A549 (cell line): Measurements from ENCODE around the gene RUBCN.

ENCODE experiments used
- BHLHE40 ChIP-seq: IDR thresholded peaks from 2 replicates; pipeline ENCODE4 v1.6.1; 2012; ENCODE audit warnings: low read depth, low read length, inconsistent platforms
- CEBPB ChIP-seq, 2 experiments: fragments of >200 bp in 1 of 2; sonication (Bioruptor Twin) in 1 of 2; formaldehyde crosslinking in 1 of 2; IDR thresholded peaks; 2 replicates each; pipeline ENCODE4 v1.6.1; 2012 to 2016
- CHD4 ChIP-seq: fragments of 200-600 bp; sonication (generic); IDR thresholded peaks from 2 replicates; pipeline ENCODE4 v1.6.1; 2016; ENCODE audit warnings: antibody characterized with exemption, mild to moderate bottlenecking, borderline replicate concordance
- EP300 ChIP-seq, 2 experiments: fragments of >200 bp; sonication (Bioruptor Twin); formaldehyde crosslinking; IDR thresholded peaks; 2 replicates in 1 of 2; 3 replicates in 1 of 2; pipeline ENCODE4 v1.6.1; 2016 to 2017
- MAFK ChIP-seq: fragments of 450-650 bp; IDR thresholded peaks from 2 replicates; pipeline ENCODE4 v1.6.1; 2014; ENCODE audit not compliant: partially characterized antibody
- MAZ ChIP-seq: fragments of 150-350 bp; IDR thresholded peaks from 2 replicates; pipeline ENCODE4 v1.6.1; 2014; ENCODE audit warnings: antibody characterized with exemption, low read depth, low read length, borderline replicate concordance
- POLR2A ChIP-seq: IDR thresholded peaks from 2 replicates; pipeline ENCODE4 v1.6.1; 2012; ENCODE audit warnings: mild to moderate bottlenecking, low read length
- SREBF2 ChIP-seq: fragments of 450-650 bp; IDR thresholded peaks from 2 replicates; pipeline ENCODE4 v1.6.1; 2014; ENCODE audit warnings: mild to moderate bottlenecking, moderate library complexity
- TF ChIP-seq, protein P1 (sequence below): fragments of >200 bp; sonication (Bioruptor Twin); formaldehyde crosslinking; IDR thresholded peaks from 3 replicates; pipeline ENCODE4 v1.5.1; 2016
- TF ChIP-seq, protein P2 (sequence below): fragments of 250-450 bp; sonication (Bioruptor Pico); IDR thresholded peaks from 2 replicates; pipeline ENCODE4 v1.5.0; 2021; ENCODE audit warnings: mild to moderate bottlenecking, moderate library complexity, borderline replicate concordance

DNA sequence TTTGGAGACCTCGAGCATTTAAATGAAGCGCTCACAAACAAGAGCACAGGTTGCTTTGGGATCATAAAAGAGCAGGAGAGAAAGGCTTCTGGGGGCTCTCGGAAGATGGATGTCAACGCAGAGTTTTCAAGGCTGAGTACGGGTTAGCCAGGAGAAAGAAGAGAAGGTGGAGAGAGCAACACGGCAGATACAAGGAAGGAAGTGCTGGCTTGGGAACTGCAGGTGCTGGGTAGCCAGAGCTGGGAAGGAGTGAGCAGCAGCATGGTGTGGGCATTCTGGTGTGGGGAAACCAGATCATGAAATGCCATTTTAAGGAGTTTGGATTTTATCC is 580 bp upstream of the RUBCN start:
- TF ChIP-seq, protein P1, sequence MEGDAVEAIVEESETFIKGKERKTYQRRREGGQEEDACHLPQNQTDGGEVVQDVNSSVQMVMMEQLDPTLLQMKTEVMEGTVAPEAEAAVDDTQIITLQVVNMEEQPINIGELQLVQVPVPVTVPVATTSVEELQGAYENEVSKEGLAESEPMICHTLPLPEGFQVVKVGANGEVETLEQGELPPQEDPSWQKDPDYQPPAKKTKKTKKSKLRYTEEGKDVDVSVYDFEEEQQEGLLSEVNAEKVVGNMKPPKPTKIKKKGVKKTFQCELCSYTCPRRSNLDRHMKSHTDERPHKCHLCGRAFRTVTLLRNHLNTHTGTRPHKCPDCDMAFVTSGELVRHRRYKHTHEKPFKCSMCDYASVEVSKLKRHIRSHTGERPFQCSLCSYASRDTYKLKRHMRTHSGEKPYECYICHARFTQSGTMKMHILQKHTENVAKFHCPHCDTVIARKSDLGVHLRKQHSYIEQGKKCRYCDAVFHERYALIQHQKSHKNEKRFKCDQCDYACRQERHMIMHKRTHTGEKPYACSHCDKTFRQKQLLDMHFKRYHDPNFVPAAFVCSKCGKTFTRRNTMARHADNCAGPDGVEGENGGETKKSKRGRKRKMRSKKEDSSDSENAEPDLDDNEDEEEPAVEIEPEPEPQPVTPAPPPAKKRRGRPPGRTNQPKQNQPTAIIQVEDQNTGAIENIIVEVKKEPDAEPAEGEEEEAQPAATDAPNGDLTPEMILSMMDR = no peak
- TF ChIP-seq CEBPB (IDR thresholded peaks at IDR 0.05) (no peak), MAFK (no peak), EP300 (IDR thresholded peaks at IDR 0.05) (no peak), SREBF2 (no peak), MAZ (no peak), BHLHE40 (no peak), CHD4 (no peak), POLR2A (no peak)
- TF ChIP-seq, protein P2, sequence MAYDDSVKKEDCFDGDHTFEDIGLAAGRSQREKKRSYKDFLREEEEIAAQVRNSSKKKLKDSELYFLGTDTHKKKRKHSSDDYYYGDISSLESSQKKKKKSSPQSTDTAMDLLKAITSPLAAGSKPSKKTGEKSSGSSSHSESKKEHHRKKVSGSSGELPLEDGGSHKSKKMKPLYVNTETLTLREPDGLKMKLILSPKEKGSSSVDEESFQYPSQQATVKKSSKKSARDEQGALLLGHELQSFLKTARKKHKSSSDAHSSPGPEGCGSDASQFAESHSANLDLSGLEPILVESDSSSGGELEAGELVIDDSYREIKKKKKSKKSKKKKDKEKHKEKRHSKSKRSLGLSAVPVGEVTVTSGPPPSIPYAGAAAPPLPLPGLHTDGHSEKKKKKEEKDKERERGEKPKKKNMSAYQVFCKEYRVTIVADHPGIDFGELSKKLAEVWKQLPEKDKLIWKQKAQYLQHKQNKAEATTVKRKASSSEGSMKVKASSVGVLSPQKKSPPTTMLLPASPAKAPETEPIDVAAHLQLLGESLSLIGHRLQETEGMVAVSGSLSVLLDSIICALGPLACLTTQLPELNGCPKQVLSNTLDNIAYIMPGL (CRISPR knock-in tag) = no peak
